Activated naive CD4-positive, alpha-beta T cell (primary cell): ENCODE data around the gene CFAP410.
"Not testable (repeated sequence)": the region's sequence is repeated elsewhere in the genome, so short reads cannot be mapped to it uniquely, and the experiment has no call there.

Source experiments
- DNase-seq, 4 experiments: peaks; one replicate each; lab custom pipeline; 2025; lab: John Stamatoyannopoulos, UW

Gene CFAP410

DNA sequence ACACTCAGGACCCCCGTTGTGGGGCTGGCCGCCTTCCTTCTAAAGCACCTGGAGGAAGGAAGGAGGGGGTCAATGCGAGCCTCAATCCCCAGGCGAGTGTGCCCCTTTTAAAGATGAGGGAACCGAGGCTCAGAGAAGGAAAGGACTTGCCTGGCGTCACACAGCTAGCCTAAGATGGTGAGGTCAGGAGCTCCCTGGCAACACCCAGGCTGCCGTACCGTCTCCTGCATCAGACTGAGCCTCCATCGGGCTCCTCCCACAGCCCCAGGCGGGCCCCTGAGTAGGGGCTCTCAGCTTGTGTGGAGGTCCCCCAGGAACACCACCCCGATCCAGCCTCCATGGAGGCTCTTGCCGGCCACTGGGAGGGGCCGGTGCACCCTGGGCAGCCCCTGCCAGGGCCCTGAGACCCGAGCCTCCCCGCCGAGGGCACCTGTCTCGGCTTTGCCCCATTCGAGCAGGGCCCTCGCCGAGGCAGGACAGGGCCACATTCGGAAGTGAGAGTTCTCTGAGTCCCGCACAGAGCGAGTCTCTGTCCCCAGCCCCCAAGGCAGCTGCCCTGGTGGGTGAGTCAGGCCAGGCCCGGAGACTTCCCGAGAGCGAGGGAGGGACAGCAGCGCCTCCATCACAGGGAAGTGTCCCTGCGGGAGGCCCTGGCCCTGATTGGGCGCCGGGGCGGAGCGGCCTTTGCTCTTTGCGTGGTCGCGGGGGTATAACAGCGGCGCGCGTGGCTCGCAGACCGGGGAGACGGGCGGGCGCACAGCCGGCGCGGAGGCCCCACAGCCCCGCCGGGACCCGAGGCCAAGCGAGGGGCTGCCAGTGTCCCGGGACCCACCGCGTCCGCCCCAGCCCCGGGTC lies 53.8 kb downstream of the CFAP410 start, which contains the start of gene AIRE:
Gene AIRE, plus strand, starts transcription at position 739 of the 855 bp plus-strand sequence. CDS start 131 bp downstream, outside the sequence.
- DNase-seq: no peak

DNA sequence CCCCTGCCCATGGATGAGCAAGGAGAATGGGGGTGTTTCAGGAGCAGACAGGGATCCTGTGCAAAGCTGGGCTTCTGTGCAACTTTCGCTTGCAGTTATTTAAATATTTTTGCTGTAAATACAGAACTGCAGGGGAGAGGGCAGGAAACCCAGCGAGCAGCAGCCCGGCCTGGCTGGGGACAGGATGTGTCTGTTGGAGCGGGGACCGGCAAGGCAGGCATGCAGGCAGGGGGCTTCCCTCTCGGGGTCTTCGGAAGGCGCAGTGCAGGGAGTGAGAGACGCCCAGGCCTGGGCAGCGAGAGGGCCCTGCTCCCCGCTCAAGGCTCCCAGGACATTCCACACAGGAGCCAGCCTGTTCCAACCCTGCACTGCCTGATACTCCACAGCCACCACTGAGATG lies 55.2 kb downstream of the CFAP410 start:
- no peak for DNase-seq

DNA sequence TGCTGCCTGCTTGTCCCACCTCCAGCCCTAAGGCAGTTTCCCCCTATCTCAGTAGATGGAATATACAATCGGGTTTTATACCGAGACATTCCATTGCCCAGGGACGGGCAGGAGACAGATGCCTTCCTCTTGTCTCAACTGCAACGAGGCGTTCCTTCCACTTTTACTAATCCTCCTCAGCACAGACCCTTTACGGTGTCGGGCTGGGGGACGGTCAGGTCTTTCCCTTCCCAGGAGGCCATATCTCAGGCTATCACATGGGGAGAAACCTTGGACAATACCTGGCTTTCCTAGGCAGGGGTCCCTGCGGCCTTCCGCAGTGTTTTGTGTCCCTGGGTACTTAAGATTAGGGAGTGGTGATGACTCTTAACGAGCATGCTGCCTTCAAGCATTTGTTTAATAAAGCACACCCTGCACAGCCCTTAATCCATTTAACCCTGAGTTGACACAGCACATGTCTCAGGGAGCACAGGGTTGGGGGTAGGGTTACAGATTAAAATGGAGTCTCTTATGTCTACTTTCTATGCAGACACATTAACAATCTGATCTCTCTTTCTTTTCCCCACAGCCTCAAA lies 55.9 kb downstream of the CFAP410 start:
- DNase-seq: not testable (repeated sequence)

DNA sequence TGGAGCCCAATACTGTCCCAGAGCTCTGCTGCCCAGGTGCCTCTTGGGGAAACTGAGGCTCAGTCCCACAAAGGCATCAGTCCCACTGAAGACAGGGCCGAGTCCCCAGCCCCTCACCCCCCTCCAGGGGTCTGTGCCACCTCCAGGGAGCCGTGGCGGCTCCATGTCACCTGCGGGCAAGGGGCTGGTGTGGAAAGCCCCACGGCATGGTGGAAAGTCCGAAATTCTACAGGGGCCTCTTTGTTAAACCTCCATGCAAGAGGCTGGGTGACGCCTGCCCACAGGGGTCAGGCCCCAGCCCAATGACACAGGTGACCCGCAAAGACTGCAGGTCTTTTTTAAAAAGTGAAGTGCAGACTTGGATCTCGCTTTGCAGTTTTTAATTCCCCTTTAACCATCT lies 56.8 kb downstream of the CFAP410 start:
- DNase-seq: no peak

DNA sequence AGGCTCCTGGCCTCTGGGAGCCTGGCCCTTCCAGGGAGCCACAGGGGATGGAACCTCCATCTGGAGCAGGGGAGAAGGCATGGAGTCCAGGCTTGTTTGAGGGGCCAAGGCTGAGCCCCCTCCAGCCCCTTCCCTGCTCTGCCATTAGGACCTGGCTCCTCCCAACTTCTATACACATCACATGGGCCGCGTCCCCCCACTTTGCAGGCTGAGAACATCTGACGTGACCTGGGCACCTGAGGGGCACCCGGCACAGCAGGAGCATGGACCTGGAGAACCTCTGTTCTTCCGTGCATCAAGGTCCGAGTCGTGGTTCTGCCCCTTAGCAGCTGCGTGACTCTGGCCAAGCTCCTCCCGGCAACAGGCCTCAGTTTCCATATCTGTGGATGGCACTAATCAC lies 57.4 kb downstream of the CFAP410 start:
- DNase-seq: no peak

DNA sequence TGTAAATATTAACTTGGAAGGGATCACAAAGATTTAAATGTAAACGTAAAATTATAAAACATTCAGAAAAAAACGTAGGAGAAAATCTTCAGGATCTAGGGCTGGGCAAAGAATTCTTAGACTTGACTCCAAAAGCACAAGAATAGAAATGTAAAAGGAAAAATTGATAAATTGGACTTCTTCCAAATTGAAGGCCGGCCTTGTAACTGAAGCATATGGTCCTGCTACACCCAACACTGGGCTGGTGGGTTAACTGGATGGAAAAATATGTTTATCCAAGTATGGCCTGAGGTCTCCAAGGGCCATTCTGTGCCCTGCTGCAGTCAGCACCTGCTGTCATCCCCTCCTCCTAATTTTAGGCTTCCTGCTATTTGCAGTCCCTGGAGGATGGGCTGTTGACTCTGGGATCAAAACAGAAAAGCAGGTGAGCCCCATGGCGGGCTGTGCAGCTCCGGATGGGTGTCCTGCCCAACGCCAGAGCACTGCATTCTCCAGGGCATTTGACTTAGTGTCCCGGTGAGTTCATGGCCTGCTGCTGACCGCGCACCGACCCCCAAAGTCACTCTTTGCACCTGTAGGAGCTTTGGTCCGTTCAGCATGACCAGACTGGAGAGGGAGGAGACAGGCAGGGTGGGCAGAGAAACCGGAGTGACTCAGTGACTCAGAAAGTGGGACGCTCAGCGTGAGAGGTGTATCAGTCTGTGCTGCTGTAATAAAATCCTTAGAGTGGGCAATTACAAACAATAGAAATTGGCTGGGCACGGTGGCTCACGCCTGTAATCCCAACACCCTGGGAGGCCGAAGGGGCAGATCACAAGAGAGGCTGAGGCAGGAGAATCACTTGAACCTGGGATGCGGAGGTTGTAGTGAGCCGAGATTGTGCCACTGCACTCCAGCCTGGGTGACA lies 59.6 kb downstream of the CFAP410 start:
- no peak for DNase-seq
